ENCODE results near the gene TGFBR3L.

Gene TGFBR3L

GRCh38 chr19:7894612-7895309 lies 19.9 kb upstream of the TGFBR3L start:
- TF ChIP-seq, protein P1, sequence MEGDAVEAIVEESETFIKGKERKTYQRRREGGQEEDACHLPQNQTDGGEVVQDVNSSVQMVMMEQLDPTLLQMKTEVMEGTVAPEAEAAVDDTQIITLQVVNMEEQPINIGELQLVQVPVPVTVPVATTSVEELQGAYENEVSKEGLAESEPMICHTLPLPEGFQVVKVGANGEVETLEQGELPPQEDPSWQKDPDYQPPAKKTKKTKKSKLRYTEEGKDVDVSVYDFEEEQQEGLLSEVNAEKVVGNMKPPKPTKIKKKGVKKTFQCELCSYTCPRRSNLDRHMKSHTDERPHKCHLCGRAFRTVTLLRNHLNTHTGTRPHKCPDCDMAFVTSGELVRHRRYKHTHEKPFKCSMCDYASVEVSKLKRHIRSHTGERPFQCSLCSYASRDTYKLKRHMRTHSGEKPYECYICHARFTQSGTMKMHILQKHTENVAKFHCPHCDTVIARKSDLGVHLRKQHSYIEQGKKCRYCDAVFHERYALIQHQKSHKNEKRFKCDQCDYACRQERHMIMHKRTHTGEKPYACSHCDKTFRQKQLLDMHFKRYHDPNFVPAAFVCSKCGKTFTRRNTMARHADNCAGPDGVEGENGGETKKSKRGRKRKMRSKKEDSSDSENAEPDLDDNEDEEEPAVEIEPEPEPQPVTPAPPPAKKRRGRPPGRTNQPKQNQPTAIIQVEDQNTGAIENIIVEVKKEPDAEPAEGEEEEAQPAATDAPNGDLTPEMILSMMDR (IDR thresholded peaks at IDR 0.05): no peak
- TF ChIP-seq ZFX (IDR thresholded peaks at IDR 0.05; ENCODE audit: borderline replicate concordance): no peak
- 0 out of 2 replicates have a peak overlapping the region, but pooled peaks have one; percentile 8 for H3K27ac ChIP-seq

GRCh38 chr19:7895565-7895964 lies 19.1 kb upstream of the TGFBR3L start:
- no peak overlapping the region for H3K27ac ChIP-seq
- TF ChIP-seq ZFX (IDR thresholded peaks at IDR 0.05; ENCODE audit: borderline replicate concordance): no peak
- TF ChIP-seq, protein P1 (IDR thresholded peaks at IDR 0.05): no peak

DNA sequence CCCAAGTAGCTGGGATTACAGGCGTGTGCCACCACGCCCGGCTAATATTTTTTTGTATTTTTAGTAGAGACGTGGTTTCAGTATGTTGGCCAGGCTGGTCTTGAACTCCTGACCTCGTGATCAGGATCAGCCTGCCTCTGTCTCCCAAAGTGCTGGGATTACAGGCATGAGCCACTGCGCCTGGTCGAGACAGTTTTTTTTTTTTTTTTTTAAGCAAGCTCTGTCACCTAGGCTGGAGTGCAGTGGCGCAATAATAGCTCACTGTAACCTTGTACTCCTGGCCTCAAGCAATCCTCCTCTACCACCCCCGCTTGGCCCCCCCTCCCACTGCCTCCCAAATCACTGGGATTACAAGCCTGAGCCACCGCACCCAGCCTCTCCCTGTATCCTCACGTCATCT lies 17.3 kb upstream of the TGFBR3L start:
- H3K27ac ChIP-seq: no peak overlapping the region
- TF ChIP-seq ZFX (IDR thresholded peaks at IDR 0.05; ENCODE audit: borderline replicate concordance): no peak
- TF ChIP-seq, protein P1 (IDR thresholded peaks at IDR 0.05): no peak

GRCh38 chr19:7898967-7899366 lies 15.7 kb upstream of the TGFBR3L start:
- TF ChIP-seq, protein P1 (IDR thresholded peaks at IDR 0.05): no peak
- no peak for TF ChIP-seq ZFX (IDR thresholded peaks at IDR 0.05; ENCODE audit: borderline replicate concordance)
- no peak overlapping the region for H3K27ac ChIP-seq

- no peak overlapping the region for H3K27ac ChIP-seq
- TF ChIP-seq, protein P1 (IDR thresholded peaks at IDR 0.05): no peak
- TF ChIP-seq ZFX (IDR thresholded peaks at IDR 0.05; ENCODE audit: borderline replicate concordance): no peak
Measured at GRCh38 chr19:7899751-7900378, 14.8 kb upstream of the TGFBR3L start.

DNA sequence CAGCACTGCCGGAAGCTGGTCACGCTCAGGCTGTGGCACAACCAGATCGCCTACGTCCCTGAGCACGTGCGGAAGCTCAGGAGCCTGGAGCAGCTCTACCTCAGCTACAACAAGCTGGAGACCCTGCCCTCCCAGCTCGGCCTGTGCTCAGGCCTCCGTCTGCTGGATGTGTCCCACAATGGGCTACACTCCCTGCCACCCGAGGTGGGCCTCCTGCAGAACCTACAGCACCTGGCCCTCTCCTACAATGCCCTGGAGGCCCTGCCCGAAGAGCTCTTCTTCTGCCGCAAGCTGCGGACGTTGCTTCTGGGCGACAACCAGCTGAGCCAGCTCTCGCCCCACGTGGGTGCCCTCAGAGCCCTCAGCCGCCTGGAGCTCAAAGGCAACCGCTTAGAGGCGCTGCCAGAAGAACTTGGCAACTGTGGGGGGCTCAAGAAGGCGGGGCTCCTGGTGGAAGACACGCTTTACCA lies 14.2 kb upstream of the TGFBR3L start:
- TF ChIP-seq, protein P1 (IDR thresholded peaks at IDR 0.05): no peak
- no peak for TF ChIP-seq ZFX (IDR thresholded peaks at IDR 0.05; ENCODE audit: borderline replicate concordance)
- no peak overlapping the region for H3K27ac ChIP-seq

DNA sequence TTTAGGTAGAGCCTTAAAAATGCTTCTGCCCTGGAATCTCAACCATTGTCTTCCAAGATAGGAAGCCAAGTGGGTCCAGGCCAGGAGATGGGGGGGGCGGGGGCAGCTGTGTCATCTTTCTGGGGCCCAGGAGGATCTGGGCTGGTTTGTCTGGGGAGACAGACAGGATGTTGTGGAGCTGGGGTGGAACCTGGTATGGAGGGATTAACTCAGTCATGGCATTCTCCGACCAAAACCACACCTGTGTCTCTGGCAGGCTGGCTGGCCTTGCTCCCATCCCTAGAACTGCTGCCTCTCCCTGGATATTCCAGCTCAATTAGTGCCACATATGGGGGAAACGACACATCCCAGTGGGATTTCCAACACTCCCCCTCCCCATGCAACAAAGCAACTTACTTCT lies 13.7 kb upstream of the TGFBR3L start:
- H3K27ac ChIP-seq: no peak overlapping the region
- TF ChIP-seq, protein P1 (IDR thresholded peaks at IDR 0.05): no peak

All from 22Rv1 (cell line).